GM23338 (cell line): ENCODE data around the gene HDAC9. TPM values are rescaled to one million over a fixed set of nuclear protein-coding genes. Genes with fewer than 3 reads are reported as not detected.

Source experiments
- ATAC-seq: fragments of 200-7000 bp; cut with Tn5 transposase; 3 replicates; pipeline ENCODE4 v1.9.1; 2020
- DNase-seq: peaks from one replicate; pipeline ENCODE4 v3.0.0-alpha.2; 2015; ENCODE audit warnings: low spot score
- H2AFZ ChIP-seq: fragments of 200-600 bp; sonication (generic); 2 replicates; pipeline ENCODE4 v1.8.0; 2016; ENCODE audit warnings: antibody characterized with exemption, mild to moderate bottlenecking, moderate library complexity
- H3F3A ChIP-seq: fragments of 200-600 bp; sonication (generic); replicated peaks from 2 replicates; pipeline ENCODE4 v1.8.0; 2017; ENCODE audit warnings: antibody characterized with exemption, mixed run types, low read depth
- H3K27ac ChIP-seq: fragments of 200-600 bp; sonication (generic); 2 replicates; pipeline ENCODE4 v1.6.1; 2016; ENCODE audit warnings: low read depth
- H3K27me3 ChIP-seq: fragments of 200-600 bp; sonication (generic); 2 replicates; pipeline ENCODE4 v1.8.0; 2016; ENCODE audit warnings: mild to moderate bottlenecking, mixed run types, moderate library complexity; ENCODE audit not compliant: insufficient read depth
- H3K36me3 ChIP-seq: fragments of 200-600 bp; sonication (generic); 2 replicates; pipeline ENCODE4 v1.8.0; 2016; ENCODE audit warnings: mild to moderate bottlenecking; ENCODE audit not compliant: insufficient read depth
- H3K4me1 ChIP-seq: fragments of 200-600 bp; sonication (generic); 2 replicates; pipeline ENCODE4 v1.8.0; 2016; ENCODE audit warnings: mild to moderate bottlenecking, moderate library complexity; ENCODE audit not compliant: insufficient read depth
- H3K4me2 ChIP-seq: fragments of 200-600 bp; sonication (generic); 2 replicates; pipeline ENCODE4 v1.7.1; 2017; ENCODE audit warnings: mixed run types
- H3K4me3 ChIP-seq: fragments of 200-600 bp; sonication (generic); 2 replicates; pipeline ENCODE4 v1.6.1; 2016; ENCODE audit warnings: mixed run types
- H3K79me2 ChIP-seq: fragments of 200-600 bp; sonication (generic); replicated peaks from 2 replicates; pipeline ENCODE4 v1.8.0; 2017; ENCODE audit warnings: mild to moderate bottlenecking; ENCODE audit not compliant: insufficient read depth
- H3K9me2 ChIP-seq: fragments of 200-600 bp; sonication (generic); 2 replicates; pipeline ENCODE4 v1.8.0; 2017; ENCODE audit not compliant: insufficient read depth
- H4K20me1 ChIP-seq: fragments of 200-600 bp; sonication (generic); replicated peaks from 2 replicates; pipeline ENCODE4 v1.8.0; 2017; ENCODE audit warnings: mild to moderate bottlenecking; ENCODE audit not compliant: insufficient read depth
- H3K27ac Mint-ChIP-seq: 2 replicates; pipeline ENCODE4 v1.8.0; 2020; ENCODE audit warnings: inconsistent platforms, mild to moderate bottlenecking, moderate library complexity, mixed read lengths
- H3K27me3 Mint-ChIP-seq: 3 replicates; pipeline ENCODE4 v1.8.0; 2022; ENCODE audit warnings: low read depth, mild to moderate bottlenecking, moderate library complexity, mixed read lengths, inconsistent platforms; ENCODE audit not compliant: insufficient read depth, poor library complexity
- H3K36me3 Mint-ChIP-seq: 3 replicates; pipeline ENCODE4 v1.8.0; 2021; ENCODE audit warnings: low read depth, mild to moderate bottlenecking, inconsistent platforms, moderate library complexity, mixed read lengths
- H3K4me1 Mint-ChIP-seq: 3 replicates; pipeline ENCODE4 v1.8.0; 2020; ENCODE audit warnings: mild to moderate bottlenecking, inconsistent platforms, mixed read lengths
- H3K4me3 Mint-ChIP-seq: 3 replicates; pipeline ENCODE4 v1.8.0; 2021; ENCODE audit warnings: moderate library complexity, mild to moderate bottlenecking, inconsistent platforms, mixed read lengths
- H3K9me3 Mint-ChIP-seq: 3 replicates; pipeline ENCODE4 v1.8.0; 2020; ENCODE audit warnings: moderate library complexity, mild to moderate bottlenecking, inconsistent platforms, mixed read lengths
- CREB1 ChIP-seq: fragments of 250-450 bp; sonication (Bioruptor Pico); IDR thresholded peaks from 2 replicates; pipeline ENCODE4 v1.5.0; 2020; ENCODE audit warnings: low read depth, mild to moderate bottlenecking, moderate library complexity
- EZH2 ChIP-seq: fragments of 200-600 bp; sonication (generic); IDR thresholded peaks from one replicate; pipeline ENCODE4 v1.8.0; 2017; ENCODE audit warnings: antibody characterized with exemption, mild to moderate bottlenecking, low read depth; ENCODE audit not compliant: unreplicated experiment
- EZH2phosphoT487 ChIP-seq: fragments of 200-600 bp; sonication (generic); IDR thresholded peaks from one replicate; pipeline ENCODE4 v1.8.1; 2018; ENCODE audit warnings: antibody characterized with exemption; ENCODE audit not compliant: unreplicated experiment
- JUNB ChIP-seq: IDR thresholded peaks from one replicate; pipeline ENCODE4 v1.6.1; 2016; ENCODE audit warnings: antibody characterized with exemption; ENCODE audit not compliant: unreplicated experiment
- NANOG ChIP-seq: IDR thresholded peaks from 2 replicates; pipeline ENCODE4 v1.6.1; 2016; ENCODE audit warnings: antibody characterized with exemption, borderline replicate concordance
- POLR2AphosphoS5 ChIP-seq: IDR thresholded peaks from 2 replicates; pipeline ENCODE4 v1.6.1; 2016; ENCODE audit warnings: antibody characterized with exemption, low read depth
- STAT1 ChIP-seq: IDR thresholded peaks from one replicate; pipeline ENCODE4 v1.6.1; 2016; ENCODE audit warnings: antibody characterized with exemption; ENCODE audit not compliant: unreplicated experiment
- ZNF114 ChIP-seq: fragments of 250-450 bp; sonication (Bioruptor Pico); IDR thresholded peaks from 2 replicates; pipeline ENCODE4 v1.5.0; 2020; ENCODE audit warnings: mild to moderate bottlenecking, moderate library complexity
- ZNF331 ChIP-seq: fragments of 250-450 bp; sonication (Bioruptor Pico); IDR thresholded peaks from 2 replicates; pipeline ENCODE4 v1.5.0; 2020; ENCODE audit warnings: low read depth, mild to moderate bottlenecking, moderate library complexity
- polyA plus RNA-seq: library from polyadenylated mRNA; unstranded; fragments of >200 nt; fragmentation: Nextera tagmentation; extraction: Ambion mirVana; gene quantifications from 2 replicates; pipeline ENCODE4 v1.2.1, GENCODE V29; 2016
- total RNA-seq: library from RNA; depleted of rRNA; stranded (reverse); fragments of >200 nt; shearing (Covaris generic); gene quantifications from 2 replicates; pipeline ENCODE4 v1.2.3, GENCODE V29; 2014
- TF ChIP-seq, protein P1 (sequence below), 2 experiments: fragments of 200-600 bp in 1 of 2; sonication (generic) in 1 of 2; conservative IDR thresholded peaks; 2 replicates each; pipeline versions ENCODE4 v1.5.1 to v1.6.1; 2016 to 2017; ENCODE audit warnings: antibody characterized with exemption in 2 of 2, low read depth in 2 of 2, mild to moderate bottlenecking in 2 of 2, moderate library complexity in 1 of 2
- TF ChIP-seq, protein P2 (sequence below): IDR thresholded peaks from one replicate; pipeline ENCODE4 v1.6.1; 2018; ENCODE audit warnings: antibody characterized with exemption; ENCODE audit not compliant: unreplicated experiment
- TF ChIP-seq, protein P3 (sequence below): fragments of 250-450 bp; sonication (Bioruptor Pico); IDR thresholded peaks from 2 replicates; pipeline ENCODE4 v1.5.0; 2020; ENCODE audit warnings: mild to moderate bottlenecking, moderate library complexity
- TF ChIP-seq, protein P4 (sequence below): IDR thresholded peaks from 2 replicates; pipeline ENCODE4 v1.6.1; 2016; ENCODE audit warnings: antibody characterized with exemption

Gene HDAC9
- total and polyA plus RNA-seq, 2 experiments from 2014 or later, result 8.3 to 18.5 TPM

DNA sequence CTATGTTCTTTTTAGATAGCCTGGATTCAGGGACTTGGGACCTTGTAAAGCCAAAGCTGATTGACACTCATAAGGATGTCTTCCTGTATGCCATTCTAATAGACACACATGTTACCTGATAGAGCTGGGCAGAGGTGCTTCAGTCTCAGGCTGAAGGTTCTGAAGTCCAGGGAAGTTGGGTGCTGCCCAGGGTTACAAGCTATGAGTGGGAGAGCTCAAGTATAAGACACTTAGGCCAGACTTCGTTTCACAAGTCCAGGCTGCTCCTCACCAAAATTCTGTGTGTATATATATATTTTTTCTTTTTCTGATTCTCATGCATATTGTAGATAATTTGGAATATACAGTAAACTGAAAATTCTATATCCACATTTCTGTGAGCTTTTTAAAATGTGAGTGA lies 144.2 kb downstream of the HDAC9 start:
- Histone ChIP-seq H3K4me3 (no peak overlapping the region), H4K20me1 (no peaks in the 10 kb centered on the region), H2AFZ (no peak overlapping the region), H3K4me1 (no peaks in the 10 kb centered on the region), H3K36me3 (no peaks in the 10 kb centered on the region), H3K4me2 (no peak overlapping the region), H3K9me2 (no peaks in the 10 kb centered on the region), H3K79me2 (no peaks in the 10 kb centered on the region), H3F3A (no peaks in the 10 kb centered on the region), H3K27me3 (no peaks in the 10 kb centered on the region), H3K27ac (no peak overlapping the region)
- Mint-ChIP-seq H3K27me3 (no peaks in the 10 kb centered on the region), H3K4me1 (peaks cover 8% of the 10 kb centered on the region; the same call in 2 of the 3 replicates), H3K9me3 (no peaks in the 10 kb centered on the region), H3K27ac (no peak overlapping the region), H3K36me3 (no peaks in the 10 kb centered on the region), H3K4me3 (no peak overlapping the region)
- no peak for TF ChIP-seq CREB1 (CRISPR knock-in tag)
- no peak for TF ChIP-seq NANOG
- no peak for TF ChIP-seq JUNB
- no peak for TF ChIP-seq ZNF114 (CRISPR knock-in tag)
- TF ChIP-seq, protein P1, sequence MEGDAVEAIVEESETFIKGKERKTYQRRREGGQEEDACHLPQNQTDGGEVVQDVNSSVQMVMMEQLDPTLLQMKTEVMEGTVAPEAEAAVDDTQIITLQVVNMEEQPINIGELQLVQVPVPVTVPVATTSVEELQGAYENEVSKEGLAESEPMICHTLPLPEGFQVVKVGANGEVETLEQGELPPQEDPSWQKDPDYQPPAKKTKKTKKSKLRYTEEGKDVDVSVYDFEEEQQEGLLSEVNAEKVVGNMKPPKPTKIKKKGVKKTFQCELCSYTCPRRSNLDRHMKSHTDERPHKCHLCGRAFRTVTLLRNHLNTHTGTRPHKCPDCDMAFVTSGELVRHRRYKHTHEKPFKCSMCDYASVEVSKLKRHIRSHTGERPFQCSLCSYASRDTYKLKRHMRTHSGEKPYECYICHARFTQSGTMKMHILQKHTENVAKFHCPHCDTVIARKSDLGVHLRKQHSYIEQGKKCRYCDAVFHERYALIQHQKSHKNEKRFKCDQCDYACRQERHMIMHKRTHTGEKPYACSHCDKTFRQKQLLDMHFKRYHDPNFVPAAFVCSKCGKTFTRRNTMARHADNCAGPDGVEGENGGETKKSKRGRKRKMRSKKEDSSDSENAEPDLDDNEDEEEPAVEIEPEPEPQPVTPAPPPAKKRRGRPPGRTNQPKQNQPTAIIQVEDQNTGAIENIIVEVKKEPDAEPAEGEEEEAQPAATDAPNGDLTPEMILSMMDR (conservative IDR thresholded peaks at IDR 0.05; ENCODE audit: low read depth in 2 of 2), result no peak
- no peak for TF ChIP-seq POLR2AphosphoS5
- TF ChIP-seq, protein P2, sequence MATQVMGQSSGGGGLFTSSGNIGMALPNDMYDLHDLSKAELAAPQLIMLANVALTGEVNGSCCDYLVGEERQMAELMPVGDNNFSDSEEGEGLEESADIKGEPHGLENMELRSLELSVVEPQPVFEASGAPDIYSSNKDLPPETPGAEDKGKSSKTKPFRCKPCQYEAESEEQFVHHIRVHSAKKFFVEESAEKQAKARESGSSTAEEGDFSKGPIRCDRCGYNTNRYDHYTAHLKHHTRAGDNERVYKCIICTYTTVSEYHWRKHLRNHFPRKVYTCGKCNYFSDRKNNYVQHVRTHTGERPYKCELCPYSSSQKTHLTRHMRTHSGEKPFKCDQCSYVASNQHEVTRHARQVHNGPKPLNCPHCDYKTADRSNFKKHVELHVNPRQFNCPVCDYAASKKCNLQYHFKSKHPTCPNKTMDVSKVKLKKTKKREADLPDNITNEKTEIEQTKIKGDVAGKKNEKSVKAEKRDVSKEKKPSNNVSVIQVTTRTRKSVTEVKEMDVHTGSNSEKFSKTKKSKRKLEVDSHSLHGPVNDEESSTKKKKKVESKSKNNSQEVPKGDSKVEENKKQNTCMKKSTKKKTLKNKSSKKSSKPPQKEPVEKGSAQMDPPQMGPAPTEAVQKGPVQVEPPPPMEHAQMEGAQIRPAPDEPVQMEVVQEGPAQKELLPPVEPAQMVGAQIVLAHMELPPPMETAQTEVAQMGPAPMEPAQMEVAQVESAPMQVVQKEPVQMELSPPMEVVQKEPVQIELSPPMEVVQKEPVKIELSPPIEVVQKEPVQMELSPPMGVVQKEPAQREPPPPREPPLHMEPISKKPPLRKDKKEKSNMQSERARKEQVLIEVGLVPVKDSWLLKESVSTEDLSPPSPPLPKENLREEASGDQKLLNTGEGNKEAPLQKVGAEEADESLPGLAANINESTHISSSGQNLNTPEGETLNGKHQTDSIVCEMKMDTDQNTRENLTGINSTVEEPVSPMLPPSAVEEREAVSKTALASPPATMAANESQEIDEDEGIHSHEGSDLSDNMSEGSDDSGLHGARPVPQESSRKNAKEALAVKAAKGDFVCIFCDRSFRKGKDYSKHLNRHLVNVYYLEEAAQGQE, result no peak
- TF ChIP-seq EZH2, result no peak
- TF ChIP-seq STAT1, result no peak
- no peak for TF ChIP-seq EZH2phosphoT487
- TF ChIP-seq, protein P3, sequence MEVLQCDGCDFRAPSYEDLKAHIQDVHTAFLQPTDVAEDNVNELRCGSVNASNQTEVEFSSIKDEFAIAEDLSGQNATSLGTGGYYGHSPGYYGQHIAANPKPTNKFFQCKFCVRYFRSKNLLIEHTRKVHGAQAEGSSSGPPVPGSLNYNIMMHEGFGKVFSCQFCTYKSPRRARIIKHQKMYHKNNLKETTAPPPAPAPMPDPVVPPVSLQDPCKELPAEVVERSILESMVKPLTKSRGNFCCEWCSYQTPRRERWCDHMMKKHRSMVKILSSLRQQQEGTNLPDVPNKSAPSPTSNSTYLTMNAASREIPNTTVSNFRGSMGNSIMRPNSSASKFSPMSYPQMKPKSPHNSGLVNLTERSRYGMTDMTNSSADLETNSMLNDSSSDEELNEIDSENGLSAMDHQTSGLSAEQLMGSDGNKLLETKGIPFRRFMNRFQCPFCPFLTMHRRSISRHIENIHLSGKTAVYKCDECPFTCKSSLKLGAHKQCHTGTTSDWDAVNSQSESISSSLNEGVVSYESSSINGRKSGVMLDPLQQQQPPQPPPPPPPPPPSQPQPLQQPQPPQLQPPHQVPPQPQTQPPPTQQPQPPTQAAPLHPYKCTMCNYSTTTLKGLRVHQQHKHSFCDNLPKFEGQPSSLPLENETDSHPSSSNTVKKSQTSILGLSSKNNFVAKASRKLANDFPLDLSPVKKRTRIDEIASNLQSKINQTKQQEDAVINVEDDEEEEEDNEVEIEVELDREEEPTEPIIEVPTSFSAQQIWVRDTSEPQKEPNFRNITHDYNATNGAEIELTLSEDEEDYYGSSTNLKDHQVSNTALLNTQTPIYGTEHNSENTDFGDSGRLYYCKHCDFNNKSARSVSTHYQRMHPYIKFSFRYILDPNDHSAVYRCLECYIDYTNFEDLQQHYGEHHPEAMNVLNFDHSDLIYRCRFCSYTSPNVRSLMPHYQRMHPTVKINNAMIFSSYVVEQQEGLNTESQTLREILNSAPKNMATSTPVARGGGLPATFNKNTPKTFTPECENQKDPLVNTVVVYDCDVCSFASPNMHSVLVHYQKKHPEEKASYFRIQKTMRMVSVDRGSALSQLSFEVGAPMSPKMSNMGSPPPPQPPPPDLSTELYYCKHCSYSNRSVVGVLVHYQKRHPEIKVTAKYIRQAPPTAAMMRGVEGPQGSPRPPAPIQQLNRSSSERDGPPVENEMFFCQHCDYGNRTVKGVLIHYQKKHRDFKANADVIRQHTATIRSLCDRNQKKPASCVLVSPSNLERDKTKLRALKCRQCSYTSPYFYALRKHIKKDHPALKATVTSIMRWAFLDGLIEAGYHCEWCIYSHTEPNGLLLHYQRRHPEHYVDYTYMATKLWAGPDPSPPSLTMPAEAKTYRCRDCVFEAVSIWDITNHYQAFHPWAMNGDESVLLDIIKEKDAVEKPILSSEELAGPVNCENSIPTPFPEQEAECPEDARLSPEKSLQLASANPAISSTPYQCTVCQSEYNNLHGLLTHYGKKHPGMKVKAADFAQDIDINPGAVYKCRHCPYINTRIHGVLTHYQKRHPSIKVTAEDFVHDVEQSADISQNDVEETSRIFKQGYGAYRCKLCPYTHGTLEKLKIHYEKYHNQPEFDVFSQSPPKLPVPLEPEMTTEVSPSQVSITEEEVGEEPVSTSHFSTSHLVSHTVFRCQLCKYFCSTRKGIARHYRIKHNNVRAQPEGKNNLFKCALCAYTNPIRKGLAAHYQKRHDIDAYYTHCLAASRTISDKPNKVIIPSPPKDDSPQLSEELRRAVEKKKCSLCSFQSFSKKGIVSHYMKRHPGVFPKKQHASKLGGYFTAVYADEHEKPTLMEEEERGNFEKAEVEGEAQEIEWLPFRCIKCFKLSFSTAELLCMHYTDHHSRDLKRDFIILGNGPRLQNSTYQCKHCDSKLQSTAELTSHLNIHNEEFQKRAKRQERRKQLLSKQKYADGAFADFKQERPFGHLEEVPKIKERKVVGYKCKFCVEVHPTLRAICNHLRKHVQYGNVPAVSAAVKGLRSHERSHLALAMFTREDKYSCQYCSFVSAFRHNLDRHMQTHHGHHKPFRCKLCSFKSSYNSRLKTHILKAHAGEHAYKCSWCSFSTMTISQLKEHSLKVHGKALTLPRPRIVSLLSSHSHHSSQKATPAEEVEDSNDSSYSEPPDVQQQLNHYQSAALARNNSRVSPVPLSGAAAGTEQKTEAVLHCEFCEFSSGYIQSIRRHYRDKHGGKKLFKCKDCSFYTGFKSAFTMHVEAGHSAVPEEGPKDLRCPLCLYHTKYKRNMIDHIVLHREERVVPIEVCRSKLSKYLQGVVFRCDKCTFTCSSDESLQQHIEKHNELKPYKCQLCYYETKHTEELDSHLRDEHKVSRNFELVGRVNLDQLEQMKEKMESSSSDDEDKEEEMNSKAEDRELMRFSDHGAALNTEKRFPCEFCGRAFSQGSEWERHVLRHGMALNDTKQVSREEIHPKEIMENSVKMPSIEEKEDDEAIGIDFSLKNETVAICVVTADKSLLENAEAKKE (CRISPR knock-in tag), result no peak
- TF ChIP-seq, protein P4, sequence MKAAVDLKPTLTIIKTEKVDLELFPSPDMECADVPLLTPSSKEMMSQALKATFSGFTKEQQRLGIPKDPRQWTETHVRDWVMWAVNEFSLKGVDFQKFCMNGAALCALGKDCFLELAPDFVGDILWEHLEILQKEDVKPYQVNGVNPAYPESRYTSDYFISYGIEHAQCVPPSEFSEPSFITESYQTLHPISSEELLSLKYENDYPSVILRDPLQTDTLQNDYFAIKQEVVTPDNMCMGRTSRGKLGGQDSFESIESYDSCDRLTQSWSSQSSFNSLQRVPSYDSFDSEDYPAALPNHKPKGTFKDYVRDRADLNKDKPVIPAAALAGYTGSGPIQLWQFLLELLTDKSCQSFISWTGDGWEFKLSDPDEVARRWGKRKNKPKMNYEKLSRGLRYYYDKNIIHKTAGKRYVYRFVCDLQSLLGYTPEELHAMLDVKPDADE, result no peak
- no peak for TF ChIP-seq ZNF331 (CRISPR knock-in tag)
- ATAC-seq (no peak), DNase-seq (no peak)
